Epithelial cell of prostate (primary cell): ENCODE results near the gene PTPRA.
"Not testable (repeated sequence)": the region's sequence is repeated elsewhere in the genome, so short reads cannot be mapped to it uniquely, and the experiment has no call there.

Source experiments
- DNase-seq: peaks from one replicate; pipeline ENCODE4 v3.0.0-alpha.2; 2011; ENCODE audit warnings: low read depth, low spot score
- H3K27ac ChIP-seq: fragments of 450-650 bp; 2 replicates; pipeline ENCODE4 v1.5.1; 2017; ENCODE audit warnings: mild to moderate bottlenecking

Gene PTPRA

DNA sequence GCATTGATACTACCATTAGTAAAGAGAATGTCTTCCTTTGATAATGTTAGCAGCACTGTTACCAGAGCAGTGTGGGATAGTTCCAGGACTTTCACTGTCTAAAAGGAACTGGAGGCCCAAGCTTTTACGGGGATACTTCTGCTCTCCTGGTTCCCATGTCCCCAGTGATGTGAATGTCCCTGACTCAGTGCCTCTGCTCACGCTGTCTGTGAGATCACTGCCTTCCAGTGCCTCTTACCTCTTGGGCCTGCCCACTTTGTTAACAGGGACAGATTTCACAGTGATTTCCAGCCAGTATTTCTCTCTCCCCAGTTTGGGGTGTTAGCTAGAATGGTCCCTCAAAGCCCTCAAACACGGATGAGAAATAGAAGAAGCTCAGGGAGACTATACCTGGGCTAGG is 14.4 kb downstream of the PTPRA start:
- H3K27ac ChIP-seq = no peak overlapping the region
- no peak for DNase-seq

GRCh38 chr20:2888224-2888955 is 15.1 kb downstream of the PTPRA start:
- no peak overlapping the region for H3K27ac ChIP-seq
- DNase-seq = no peak

- H3K27ac ChIP-seq = no peak overlapping the region
- no peak for DNase-seq
Observed at GRCh38 chr20:2889209-2889608, 15.9 kb downstream of the PTPRA start.

DNA sequence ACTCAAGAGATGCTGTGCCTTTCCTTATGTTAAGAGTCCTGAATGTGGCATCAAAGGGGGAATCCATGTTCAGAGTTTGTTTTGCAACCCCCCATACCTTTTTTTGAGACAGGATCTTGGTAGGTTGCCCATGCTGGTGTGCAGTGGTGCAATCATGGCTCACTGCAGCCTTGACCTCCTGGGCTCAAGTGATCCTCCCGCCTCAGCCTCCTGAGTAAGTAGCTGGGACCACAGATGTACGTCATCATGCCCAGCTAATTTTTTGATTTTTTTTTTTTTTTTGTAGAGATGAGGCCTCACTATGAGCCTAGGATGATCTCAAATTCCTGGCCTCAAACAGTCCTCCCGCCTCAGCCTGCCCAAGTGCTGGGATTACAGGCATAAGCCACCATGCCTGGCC is 16.5 kb downstream of the PTPRA start:
- DNase-seq = no peak
- H3K27ac ChIP-seq = no peak overlapping the region

- DNase-seq = no peak
- H3K27ac ChIP-seq = peak overlapping the region; percentile 1
Observed at GRCh38 chr20:2890742-2891141, 17.5 kb downstream of the PTPRA start.

- no peak overlapping the region for H3K27ac ChIP-seq
- DNase-seq = no peak
Observed at GRCh38 chr20:2891343-2891742, 18.1 kb downstream of the PTPRA start.

- DNase-seq = no peak
Observed at GRCh38 chr20:2892376-2892775, 19.1 kb downstream of the PTPRA start.

DNA sequence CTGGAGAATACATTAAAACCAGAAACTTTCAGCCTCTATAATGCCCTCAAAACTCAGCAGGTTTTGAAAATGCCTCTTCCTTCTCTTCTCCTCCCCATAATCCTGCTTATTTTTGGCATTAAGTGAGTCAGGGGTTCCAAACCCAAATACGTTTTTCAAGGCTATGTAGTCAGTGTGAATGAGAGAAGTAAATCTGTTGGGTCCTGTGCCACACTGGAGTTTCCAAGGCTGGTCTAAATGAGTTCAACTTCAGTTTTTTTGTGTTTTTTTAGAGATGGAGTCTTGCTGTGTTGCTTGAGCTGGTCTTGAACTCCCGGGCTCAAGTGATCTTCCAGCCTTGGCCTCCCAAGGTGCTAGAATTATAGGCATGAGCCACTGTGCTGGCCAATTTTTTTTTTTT is 20.9 kb downstream of the PTPRA start:
- no peak for DNase-seq
- H3K27ac ChIP-seq = no peak overlapping the region

More at GRCh38 chr20:2892376-2892775, 19.1 kb downstream of the PTPRA start:
- no peak overlapping the region for H3K27ac ChIP-seq

GRCh38 chr20:2895154-2895553 is 21.9 kb downstream of the PTPRA start:
- H3K27ac ChIP-seq, DNase-seq: not testable (repeated sequence)

DNA sequence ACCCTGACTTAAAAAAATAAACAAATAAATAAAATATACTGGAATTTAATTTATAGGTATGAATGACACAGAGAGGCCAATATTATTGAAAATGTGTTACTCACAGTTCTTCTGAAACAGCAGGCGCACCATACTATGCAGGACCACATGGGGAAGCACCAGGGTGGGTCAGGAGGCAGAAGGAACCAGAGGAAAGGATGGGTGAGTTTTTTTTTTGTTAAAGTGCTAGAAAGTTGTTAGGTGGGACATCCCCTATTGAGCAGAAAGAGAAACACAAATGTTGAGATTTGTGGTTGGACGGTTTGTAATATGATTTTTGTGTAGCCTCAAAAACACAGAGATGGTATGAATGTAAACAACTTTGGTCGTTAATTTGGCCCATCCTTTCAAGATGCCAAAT is 26.0 kb downstream of the PTPRA start:
- no peak for DNase-seq
- no peak overlapping the region for H3K27ac ChIP-seq

- H3K27ac ChIP-seq = no peak overlapping the region
- DNase-seq = no peak
Observed at GRCh38 chr20:2900845-2901592, 27.7 kb downstream of the PTPRA start.

DNA sequence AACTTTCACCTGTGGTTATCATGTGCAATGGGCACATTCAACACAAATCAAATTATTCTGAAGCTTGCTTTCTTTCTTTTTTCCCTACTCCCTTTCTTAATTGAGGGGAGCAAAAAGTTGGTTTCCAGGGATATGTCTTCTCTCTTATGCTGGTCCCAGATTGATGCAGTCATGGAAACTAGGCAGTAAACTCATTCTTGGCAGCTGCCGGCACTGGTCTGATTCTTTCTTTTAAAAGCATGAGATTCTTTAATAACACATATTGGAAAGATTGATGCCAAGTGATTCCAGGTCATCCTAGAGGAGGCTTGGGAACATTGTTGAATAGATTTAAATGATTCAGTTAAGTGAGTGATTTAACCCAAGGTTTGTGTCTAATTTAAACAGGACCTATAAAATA is 29.0 kb downstream of the PTPRA start:
- DNase-seq = no peak
- H3K27ac ChIP-seq = no peak overlapping the region

DNA sequence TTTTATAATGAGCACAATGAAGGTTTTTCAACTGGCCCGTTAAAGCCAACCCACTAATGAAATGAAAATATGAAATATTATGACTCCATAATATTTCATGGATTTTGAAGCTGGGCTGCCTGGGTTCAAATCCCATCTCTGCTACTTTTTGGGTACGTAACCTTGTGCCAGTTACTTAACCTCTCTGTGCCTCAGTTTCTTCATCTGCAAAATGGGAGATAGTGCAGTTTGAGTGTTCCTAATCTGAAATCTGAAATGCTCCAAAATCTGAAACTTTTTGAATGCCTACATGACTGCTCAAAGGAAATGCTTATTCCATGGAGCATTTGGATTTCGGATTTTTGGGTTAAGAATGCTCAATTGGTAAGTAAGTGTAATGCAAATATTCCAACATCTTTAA is 29.5 kb downstream of the PTPRA start:
- H3K27ac ChIP-seq = no peak overlapping the region
- DNase-seq = no peak

GRCh38 chr20:2903686-2904085 is 30.4 kb downstream of the PTPRA start:
- no peak overlapping the region for H3K27ac ChIP-seq
- DNase-seq = no peak

DNA sequence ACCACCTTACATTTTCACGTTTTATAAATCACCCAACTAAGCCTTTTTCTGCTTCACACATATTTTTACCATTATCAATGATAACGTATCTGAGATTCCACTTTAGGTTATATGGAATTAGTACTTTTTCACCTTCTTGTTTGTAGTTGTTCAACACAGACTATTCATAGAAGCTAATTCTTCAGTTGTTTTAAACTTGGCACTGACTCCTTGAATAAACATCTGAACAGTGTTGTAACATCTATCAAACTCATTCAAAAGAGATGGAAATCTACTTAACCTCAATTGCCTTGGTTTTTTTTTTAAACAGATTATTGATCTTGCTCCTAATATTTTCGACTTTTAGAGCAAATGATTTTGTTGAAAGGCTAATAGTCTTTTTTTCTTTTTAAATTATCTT is 34.2 kb downstream of the PTPRA start:
- DNase-seq = no peak
- H3K27ac ChIP-seq = no peak overlapping the region

GRCh38 chr20:2909953-2910352 is 36.7 kb downstream of the PTPRA start:
- DNase-seq = no peak
- no peak overlapping the region for H3K27ac ChIP-seq

- H3K27ac ChIP-seq = no peak overlapping the region
- DNase-seq = no peak
Observed at GRCh38 chr20:2911200-2911599, 37.9 kb downstream of the PTPRA start.

DNA sequence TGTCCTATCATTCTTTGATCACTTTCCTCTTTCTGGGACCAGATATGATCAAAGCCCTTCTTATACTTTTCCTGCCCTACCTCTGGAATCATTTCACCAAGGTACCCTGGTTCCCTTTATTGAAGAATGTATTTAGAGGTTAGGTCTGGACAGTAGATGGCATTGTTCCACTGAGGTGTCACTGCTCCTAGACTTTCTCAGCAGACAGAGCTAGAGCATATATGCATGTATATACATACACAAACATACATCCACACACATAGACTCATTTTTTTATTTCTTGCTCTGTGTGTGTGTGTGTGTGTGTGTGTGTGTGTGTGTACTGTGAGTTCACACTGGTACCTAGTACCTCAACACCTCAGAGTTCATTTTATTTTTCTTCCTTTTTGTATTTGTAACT is 40.9 kb downstream of the PTPRA start:
- no peak overlapping the region for H3K27ac ChIP-seq
- DNase-seq = no peak

GRCh38 chr20:2917266-2917665 is 44.0 kb downstream of the PTPRA start:
- DNase-seq = no peak
- H3K27ac ChIP-seq = no peak overlapping the region

GRCh38 chr20:2918096-2919049 is 45.1 kb downstream of the PTPRA start:
- no peak overlapping the region for H3K27ac ChIP-seq
- DNase-seq = no peak
